ENCODE measurements around the gene DISC1. TPM values are rescaled to one million over a fixed set of nuclear protein-coding genes. Genes with fewer than 3 reads are reported as not detected.
"Not testable (repeated sequence)": the region's sequence is repeated elsewhere in the genome, so short reads cannot be mapped to it uniquely, and the experiment has no call there.

DISC1 gene
- total RNA-seq, 2 experiments from 2014 or later, result 2.8 to 3.9 TPM

GRCh38 chr1:231950331-231951128, 323.9 kb downstream of the DISC1 start:
- Mint-ChIP-seq H3K9me3 (peaks cover 14% of the 10 kb centered on the region), H3K27ac (no peak overlapping the region), H3K4me3 (no peak overlapping the region), H3K4me1 (ENCODE audit: low read depth) (peaks cover 2% of the 10 kb centered on the region), H3K27me3 (no peaks in the 10 kb centered on the region), H3K36me3 (peaks cover 12% of the 10 kb centered on the region)
- DNase-seq, result no peak
- POLR2A ChIA-PET, result no interaction called here
- CTCF ChIA-PET, result interaction anchor here (1.4 kb wide), 1 partner anchor 18 kb away, joined by 5 read pairs; no protein-coding TSS in a partner anchor
- intact Hi-C loops (cut with micrococcal nuclease), result no loop called here

- peaks cover 17% of the 10 kb centered on the region for H3K9me3 Mint-ChIP-seq
- DNase-seq, result no peak
- H3K36me3 Mint-ChIP-seq, result peaks cover 15% of the 10 kb centered on the region
- no peak overlapping the region for H3K4me3 Mint-ChIP-seq
- POLR2A ChIA-PET, result no interaction called here
- H3K4me1 Mint-ChIP-seq (ENCODE audit: low read depth), result peaks cover 2% of the 10 kb centered on the region
- CTCF ChIA-PET, result interaction anchor here (1.4 kb wide), 1 partner anchor 19 kb away, joined by 5 read pairs; no protein-coding TSS in a partner anchor
- no peaks in the 10 kb centered on the region for H3K27me3 Mint-ChIP-seq
- intact Hi-C loops (cut with micrococcal nuclease), result no loop called here
- no peak overlapping the region for H3K27ac Mint-ChIP-seq
Observed at GRCh38 chr1:231951374-231951773, 324.8 kb downstream of the DISC1 start.

GRCh38 chr1:231952154-231952553, 325.6 kb downstream of the DISC1 start:
- DNase-seq, result no peak
- Mint-ChIP-seq H3K4me3 (no peak overlapping the region), H3K27me3 (no peaks in the 10 kb centered on the region), H3K27ac (no peak overlapping the region), H3K9me3 (peaks cover 13% of the 10 kb centered on the region), H3K36me3 (peaks cover 16% of the 10 kb centered on the region), H3K4me1 (ENCODE audit: low read depth) (peaks cover 2% of the 10 kb centered on the region)
- CTCF ChIA-PET, result interaction anchor here (0.6 to 1.4 kb wide), 2 partner anchors 12 to 20 kb away, joined by 3 to 5 read pairs; no protein-coding TSS in a partner anchor
- intact Hi-C loops (cut with micrococcal nuclease), result no loop called here
- POLR2A ChIA-PET, result no interaction called here

- peaks cover 8% of the 10 kb centered on the region for H3K9me3 Mint-ChIP-seq
- intact Hi-C loops (cut with micrococcal nuclease), result no loop called here
Observed at GRCh38 chr1:231953660-231954059, 327.1 kb downstream of the DISC1 start.

GRCh38 chr1:231954751-231955150, 328.2 kb downstream of the DISC1 start:
- POLR2A ChIA-PET, result no interaction called here
- CTCF ChIA-PET, result no interaction called here
- intact Hi-C loops (cut with micrococcal nuclease), result no loop called here

More at GRCh38 chr1:231953660-231954059, 327.1 kb downstream of the DISC1 start:
- ChIA-PET POLR2A (no interaction called here), CTCF (no interaction called here)
- DNase-seq, result no peak
- no peaks in the 10 kb centered on the region for H3K27me3 Mint-ChIP-seq
- H3K36me3 Mint-ChIP-seq, result peaks cover 16% of the 10 kb centered on the region
- H3K4me3 Mint-ChIP-seq, result no peak overlapping the region
- no peak overlapping the region for H3K27ac Mint-ChIP-seq
- peaks cover 2% of the 10 kb centered on the region for H3K4me1 Mint-ChIP-seq (ENCODE audit: low read depth)

GRCh38 chr1:231957359-231957758, 330.8 kb downstream of the DISC1 start:
- ChIA-PET CTCF (no interaction called here), POLR2A (no interaction called here)
- Mint-ChIP-seq H3K4me1 (ENCODE audit: low read depth) (no peaks in the 10 kb centered on the region), H3K27ac (no peak overlapping the region), H3K27me3 (no peaks in the 10 kb centered on the region), H3K36me3 (peaks cover 18% of the 10 kb centered on the region), H3K4me3 (no peak overlapping the region), H3K9me3 (peaks cover 8% of the 10 kb centered on the region)
- intact Hi-C loops (cut with micrococcal nuclease), result no loop called here
- DNase-seq, result no peak

More at GRCh38 chr1:231954751-231955150, 328.2 kb downstream of the DISC1 start:
- Mint-ChIP-seq H3K4me3 (no peak overlapping the region), H3K4me1 (ENCODE audit: low read depth) (peaks cover 2% of the 10 kb centered on the region), H3K27ac (no peak overlapping the region), H3K9me3 (peaks cover 8% of the 10 kb centered on the region), H3K27me3 (no peaks in the 10 kb centered on the region), H3K36me3 (peaks cover 20% of the 10 kb centered on the region)
- DNase-seq, result no peak

- H3K4me1 Mint-ChIP-seq (ENCODE audit: low read depth), result no peaks in the 10 kb centered on the region
- CTCF ChIA-PET, result no interaction called here
- H3K27me3 Mint-ChIP-seq, result no peaks in the 10 kb centered on the region
Observed at GRCh38 chr1:231958448-231958847, 331.9 kb downstream of the DISC1 start.

GRCh38 chr1:231959225-231959884, 332.8 kb downstream of the DISC1 start:
- intact Hi-C loops (cut with micrococcal nuclease), result no loop called here
- Mint-ChIP-seq H3K36me3 (peaks cover 19% of the 10 kb centered on the region), H3K27ac (no peak overlapping the region), H3K4me1 (ENCODE audit: low read depth) (no peaks in the 10 kb centered on the region), H3K9me3 (peaks cover 5% of the 10 kb centered on the region), H3K4me3 (no peak overlapping the region), H3K27me3 (no peaks in the 10 kb centered on the region)
- ChIA-PET CTCF (no interaction called here), POLR2A (no interaction called here)
- no peak for DNase-seq

More at GRCh38 chr1:231958448-231958847, 331.9 kb downstream of the DISC1 start:
- H3K9me3 Mint-ChIP-seq, result peaks cover 8% of the 10 kb centered on the region
- peaks cover 18% of the 10 kb centered on the region for H3K36me3 Mint-ChIP-seq
- no peak overlapping the region for H3K4me3 Mint-ChIP-seq
- H3K27ac Mint-ChIP-seq, result no peak overlapping the region
- intact Hi-C loops (cut with micrococcal nuclease), result no loop called here
- no peak for DNase-seq
- POLR2A ChIA-PET, result no interaction called here

GRCh38 chr1:231961801-231962200, 335.2 kb downstream of the DISC1 start:
- H3K9me3 Mint-ChIP-seq; H3K27ac Mint-ChIP-seq; intact Hi-C loops (cut with micrococcal nuclease); H3K27me3 Mint-ChIP-seq; H3K4me3 Mint-ChIP-seq; H3K4me1 Mint-ChIP-seq (ENCODE audit: low read depth); POLR2A ChIA-PET; DNase-seq; CTCF ChIA-PET: not testable (repeated sequence)
- H3K36me3 Mint-ChIP-seq, result peaks cover 13% of the 10 kb centered on the region

GRCh38 chr1:231962636-231963035, 336.0 kb downstream of the DISC1 start:
- H3K27me3 Mint-ChIP-seq, result no peaks in the 10 kb centered on the region
- CTCF ChIA-PET, result no interaction called here
- DNase-seq, result no peak
- H3K36me3 Mint-ChIP-seq, result peaks cover 9% of the 10 kb centered on the region
- no peaks in the 10 kb centered on the region for H3K4me1 Mint-ChIP-seq (ENCODE audit: low read depth)
- H3K9me3 Mint-ChIP-seq, result no peaks in the 10 kb centered on the region
- intact Hi-C loops (cut with micrococcal nuclease), result no loop called here
- POLR2A ChIA-PET, result no interaction called here
- H3K27ac Mint-ChIP-seq, result no peak overlapping the region
- no peak overlapping the region for H3K4me3 Mint-ChIP-seq

- no peaks in the 10 kb centered on the region for H3K9me3 Mint-ChIP-seq
- no peak for DNase-seq
- H3K36me3 Mint-ChIP-seq, result peaks cover 12% of the 10 kb centered on the region
- H3K4me1 Mint-ChIP-seq (ENCODE audit: low read depth), result no peaks in the 10 kb centered on the region
- no peak overlapping the region for H3K27ac Mint-ChIP-seq
- H3K4me3 Mint-ChIP-seq, result no peak overlapping the region
- CTCF ChIA-PET, result interaction anchor here (0.6 kb wide), 1 partner anchor 12 kb away, joined by 3 read pairs; no protein-coding TSS in a partner anchor
- intact Hi-C loops (cut with micrococcal nuclease), result no loop called here
- POLR2A ChIA-PET, result no interaction called here
- no peaks in the 10 kb centered on the region for H3K27me3 Mint-ChIP-seq
Observed at GRCh38 chr1:231964241-231964640, 337.7 kb downstream of the DISC1 start.

- H3K27me3 Mint-ChIP-seq, result no peaks in the 10 kb centered on the region
- no peak overlapping the region for H3K27ac Mint-ChIP-seq
- intact Hi-C loops (cut with micrococcal nuclease), result no loop called here
- H3K4me3 Mint-ChIP-seq, result no peak overlapping the region
- no peaks in the 10 kb centered on the region for H3K4me1 Mint-ChIP-seq (ENCODE audit: low read depth)
- CTCF ChIA-PET, result interaction anchor here (0.6 kb wide), 1 partner anchor 13 kb away, joined by 3 read pairs; no protein-coding TSS in a partner anchor
- POLR2A ChIA-PET, result no interaction called here
- peaks cover 10% of the 10 kb centered on the region for H3K36me3 Mint-ChIP-seq
- no peak for DNase-seq
- peaks cover 4% of the 10 kb centered on the region for H3K9me3 Mint-ChIP-seq
Observed at GRCh38 chr1:231964961-231965360, 338.4 kb downstream of the DISC1 start.

Measured in activated CD4-positive, alpha-beta memory T cell treated with anti-CD3 and anti-CD28 coated beads for 36 hours (primary cell).